ENCODE results near the gene TOMM6. TPM values are rescaled to one million over a fixed set of nuclear protein-coding genes. Genes with fewer than 3 reads are reported as not detected.

The TOMM6 gene
- polyA plus RNA-seq, 3 donors from 2014 or later, result 291 to 367 (median 304) TPM

DNA sequence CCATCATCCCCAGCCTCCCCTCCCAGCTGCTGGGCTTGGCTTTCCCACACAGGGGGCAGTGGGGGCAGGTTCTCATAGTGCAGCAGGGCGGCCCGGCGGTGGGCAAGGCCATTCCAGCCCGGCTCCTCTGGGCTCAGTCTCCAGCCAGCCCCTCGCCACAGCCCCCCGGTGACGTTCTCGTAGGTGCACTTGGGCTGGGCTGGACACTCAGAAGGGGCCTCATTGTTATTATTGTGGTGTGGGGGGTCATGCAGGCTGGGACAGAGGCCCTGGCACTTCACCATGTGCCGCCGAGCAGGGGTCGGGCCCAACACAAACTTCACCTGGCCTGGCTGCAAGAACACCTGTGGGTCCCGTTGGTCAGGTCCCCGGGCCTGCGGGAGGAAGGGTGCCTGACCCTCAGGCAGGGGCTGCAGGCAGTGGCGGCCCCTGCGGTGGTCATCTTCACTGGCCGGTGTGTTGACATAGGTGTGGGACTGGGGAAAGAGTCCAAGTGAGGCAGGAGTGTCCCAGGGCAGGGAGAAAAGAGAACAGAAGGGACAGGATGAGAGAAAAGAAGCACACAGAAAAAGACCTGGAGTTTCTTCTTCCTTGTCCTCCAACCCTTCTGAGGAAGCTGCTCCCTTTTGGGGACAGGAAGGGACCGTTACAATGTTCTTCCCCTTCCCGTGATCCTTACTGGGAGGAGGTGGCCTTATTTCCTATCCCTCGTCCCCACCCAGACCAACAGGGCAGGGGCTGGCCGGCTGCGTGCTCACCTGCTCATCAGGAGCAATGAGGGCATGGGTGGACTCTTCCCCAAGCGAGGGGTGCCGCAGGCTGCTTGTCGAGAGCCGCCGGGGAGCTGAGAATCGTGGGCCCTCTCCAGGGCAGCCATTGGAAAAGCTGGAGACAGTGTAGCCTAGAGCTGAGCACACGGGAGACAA, 16.2 kb upstream of the TOMM6 start:
- Mint-ChIP-seq H3K9me3 (no peaks in the 10 kb centered on the region), H3K27me3 (ENCODE audit: low read depth in 3 of 3) (no peaks in the 10 kb centered on the region), H3K4me1 (peaks cover 11 to 12% of the 10 kb centered on the region in 2 donors), H3K4me3 (no peak overlapping the region), H3K36me3 (peaks cover 10 to 28% (median 16%) of the 10 kb centered on the region in 3 donors), H3K27ac (no peak overlapping the region)
- DNase-seq, result no peak

DNA sequence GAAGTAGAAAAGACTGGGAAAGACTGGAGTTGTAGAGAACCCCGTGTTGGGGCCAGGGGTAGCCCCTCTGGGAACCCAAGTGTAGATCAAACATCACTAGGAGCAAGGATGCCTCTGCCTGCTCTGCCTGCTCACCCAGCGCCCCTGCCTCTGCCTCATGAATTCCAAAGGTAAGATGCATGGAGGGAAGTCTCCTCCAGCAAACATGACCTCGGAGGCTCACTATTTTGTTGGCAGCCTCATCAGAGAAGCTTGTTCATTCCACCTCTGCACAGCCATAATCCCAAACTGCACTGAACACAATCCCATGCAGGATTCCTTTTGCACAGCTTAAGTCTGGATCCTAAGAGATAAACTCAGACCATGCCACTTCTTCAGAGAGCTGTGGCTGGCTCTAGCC, 12.7 kb upstream of the TOMM6 start:
- H3K36me3 Mint-ChIP-seq, result peaks cover 10 to 33% (median 16%) of the 10 kb centered on the region in 3 donors
- H3K4me3 Mint-ChIP-seq, result no peak overlapping the region
- peaks cover 6 to 14% of the 10 kb centered on the region in 2 donors for H3K4me1 Mint-ChIP-seq
- H3K27ac Mint-ChIP-seq, result no peak overlapping the region
- no peaks in the 10 kb centered on the region for H3K9me3 Mint-ChIP-seq
- H3K27me3 Mint-ChIP-seq (ENCODE audit: low read depth in 3 of 3), result peaks cover 0 to 1% (median 0%) of the 10 kb centered on the region in 3 donors
- no peak for DNase-seq

DNA sequence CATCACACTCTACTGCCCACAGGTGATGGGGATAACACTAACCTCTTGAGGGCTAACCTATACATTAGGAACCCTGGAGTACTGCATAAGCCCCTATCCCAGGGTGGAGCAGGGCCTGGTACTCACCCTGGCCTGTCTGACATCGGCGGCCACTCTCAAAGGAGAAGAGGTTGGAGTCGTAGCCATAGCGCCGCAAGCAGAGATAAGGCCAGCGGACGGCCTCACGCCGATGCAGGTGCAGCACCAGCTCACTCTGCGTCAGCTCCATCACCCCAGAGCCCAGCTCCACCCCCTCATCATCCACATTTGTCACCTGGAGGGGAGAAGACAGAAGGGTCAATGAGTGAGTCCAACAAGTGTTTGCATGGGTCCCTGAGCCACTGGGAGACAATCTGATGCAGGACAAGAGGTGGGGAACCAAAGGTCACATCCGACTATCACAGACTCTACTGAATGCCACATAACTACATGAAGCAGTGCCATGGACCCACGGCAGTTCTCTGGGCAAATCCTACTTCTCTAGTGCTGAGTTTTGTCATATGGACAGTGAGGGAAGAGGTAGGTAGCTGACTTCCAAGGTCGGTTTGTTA, 12.1 kb upstream of the TOMM6 start:
- peaks cover 0 to 1% (median 0%) of the 10 kb centered on the region in 3 donors for H3K27me3 Mint-ChIP-seq (ENCODE audit: low read depth in 3 of 3)
- no peak overlapping the region for H3K27ac Mint-ChIP-seq
- H3K36me3 Mint-ChIP-seq, result peaks cover 10 to 33% (median 16%) of the 10 kb centered on the region in 3 donors
- DNase-seq, result no peak
- H3K4me1 Mint-ChIP-seq, result peaks cover 6 to 14% of the 10 kb centered on the region in 2 donors
- no peaks in the 10 kb centered on the region for H3K9me3 Mint-ChIP-seq
- no peak overlapping the region for H3K4me3 Mint-ChIP-seq

DNA sequence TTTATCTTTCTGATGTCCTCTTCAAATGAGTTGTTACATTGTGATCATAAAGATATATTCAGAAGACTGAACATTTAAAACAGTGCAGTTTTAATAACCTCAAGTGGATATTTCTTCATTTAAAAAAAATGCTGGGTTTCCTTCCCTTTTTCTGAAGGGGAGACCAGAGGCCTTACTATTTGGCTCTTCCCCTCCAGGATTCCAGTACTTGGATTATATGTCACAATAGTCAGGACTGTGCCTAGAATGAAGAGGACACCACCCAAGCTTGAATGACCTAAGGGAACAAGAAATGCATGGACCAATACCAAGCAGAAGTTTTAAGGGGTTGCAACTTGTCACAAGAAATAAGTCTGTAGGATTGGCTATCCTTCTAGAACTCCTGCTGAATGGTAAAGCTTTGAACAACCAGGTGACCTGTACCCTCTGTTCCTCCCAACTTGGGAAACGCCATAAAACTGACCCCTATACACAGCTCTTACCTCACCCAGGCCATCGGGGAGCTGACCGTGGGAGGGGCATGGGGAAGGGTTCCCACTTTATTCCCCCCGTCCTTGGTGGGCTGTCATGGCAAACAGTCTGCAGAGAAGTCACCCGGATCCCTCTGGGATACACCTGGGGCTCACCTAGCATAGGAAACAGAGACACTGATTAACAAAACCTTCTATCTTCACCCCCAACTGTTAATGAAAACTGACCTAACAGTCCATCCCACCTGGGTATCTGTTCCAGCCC, 9.8 kb upstream of the TOMM6 start:
- Mint-ChIP-seq H3K4me1 (peaks cover 10 to 21% of the 10 kb centered on the region in 2 donors), H3K27me3 (ENCODE audit: low read depth in 3 of 3) (peaks cover 1 to 3% (median 2%) of the 10 kb centered on the region in 3 donors), H3K27ac (no peak overlapping the region), H3K9me3 (no peaks in the 10 kb centered on the region), H3K4me3 (peak overlapping the region in 3 of 5 donors; percentile 3 to 83 (median 46)), H3K36me3 (peaks cover under 1 to 19% (median 12%) of the 10 kb centered on the region in 3 donors)
- no peak for DNase-seq

DNA sequence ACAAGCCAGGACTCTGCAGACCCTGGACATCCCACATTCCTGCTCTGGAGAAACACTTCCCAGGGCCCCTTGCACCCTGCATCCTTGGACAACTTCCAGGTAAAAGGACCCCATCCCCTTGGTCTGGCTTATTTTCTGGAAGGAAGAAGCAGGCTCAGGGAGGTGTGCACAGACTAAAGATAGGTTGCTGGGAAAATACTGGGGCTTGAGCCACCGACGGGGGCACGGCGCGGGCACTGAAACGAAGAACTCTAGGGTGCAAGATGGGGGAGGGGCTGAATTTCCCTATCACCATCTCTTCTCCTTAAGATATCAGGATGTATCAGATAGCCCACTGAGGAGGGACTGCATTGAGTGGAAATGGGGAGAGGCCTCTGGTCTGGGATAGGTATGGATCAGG, 8.6 kb upstream of the TOMM6 start:
- H3K36me3 Mint-ChIP-seq, result peaks cover 0 to 19% (median 12%) of the 10 kb centered on the region in 3 donors
- peak overlapping the region in 3 of 6 donors; percentile 78 to 87 (median 86) for H3K27ac Mint-ChIP-seq
- no peaks in the 10 kb centered on the region for H3K9me3 Mint-ChIP-seq
- no peak for DNase-seq
- peak overlapping the region; percentile 83 to 92 (median 87) for H3K4me3 Mint-ChIP-seq
- H3K27me3 Mint-ChIP-seq (ENCODE audit: low read depth in 3 of 3), result peaks cover 1 to 3% (median 2%) of the 10 kb centered on the region in 3 donors
- peaks cover 10 to 21% of the 10 kb centered on the region in 2 donors for H3K4me1 Mint-ChIP-seq

DNA sequence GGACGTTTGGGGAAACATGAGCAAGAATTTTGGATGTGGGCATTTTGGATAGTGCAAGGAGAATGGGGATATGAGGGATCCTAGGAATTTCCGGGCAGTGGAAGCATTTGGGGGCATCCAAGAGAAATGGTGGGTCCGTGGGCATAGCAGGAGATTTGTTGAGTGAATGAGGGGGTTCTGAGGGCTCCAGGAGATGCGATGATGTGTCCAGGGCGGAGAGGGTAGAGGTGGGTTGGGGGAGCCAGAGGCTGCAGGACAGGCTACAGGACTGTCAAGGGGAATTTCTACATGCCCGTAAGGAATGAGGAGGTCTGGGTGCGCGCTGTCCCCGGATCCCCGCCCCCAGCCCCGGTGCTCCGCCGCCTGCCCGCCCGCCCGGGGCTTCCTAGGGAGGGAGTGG, 8.2 kb upstream of the TOMM6 start:
- H3K36me3 Mint-ChIP-seq, result peaks cover 0 to 16% (median 9%) of the 10 kb centered on the region in 3 donors
- peaks cover 10 to 21% of the 10 kb centered on the region in 2 donors for H3K4me1 Mint-ChIP-seq
- no peaks in the 10 kb centered on the region for H3K9me3 Mint-ChIP-seq
- peak overlapping the region; percentile 83 to 92 (median 87) for H3K4me3 Mint-ChIP-seq
- peaks cover 1 to 3% (median 2%) of the 10 kb centered on the region in 3 donors for H3K27me3 Mint-ChIP-seq (ENCODE audit: low read depth in 3 of 3)
- DNase-seq, result no peak
- peak overlapping the region in 5 of 6 donors; percentile 61 to 87 (median 78) for H3K27ac Mint-ChIP-seq

DNA sequence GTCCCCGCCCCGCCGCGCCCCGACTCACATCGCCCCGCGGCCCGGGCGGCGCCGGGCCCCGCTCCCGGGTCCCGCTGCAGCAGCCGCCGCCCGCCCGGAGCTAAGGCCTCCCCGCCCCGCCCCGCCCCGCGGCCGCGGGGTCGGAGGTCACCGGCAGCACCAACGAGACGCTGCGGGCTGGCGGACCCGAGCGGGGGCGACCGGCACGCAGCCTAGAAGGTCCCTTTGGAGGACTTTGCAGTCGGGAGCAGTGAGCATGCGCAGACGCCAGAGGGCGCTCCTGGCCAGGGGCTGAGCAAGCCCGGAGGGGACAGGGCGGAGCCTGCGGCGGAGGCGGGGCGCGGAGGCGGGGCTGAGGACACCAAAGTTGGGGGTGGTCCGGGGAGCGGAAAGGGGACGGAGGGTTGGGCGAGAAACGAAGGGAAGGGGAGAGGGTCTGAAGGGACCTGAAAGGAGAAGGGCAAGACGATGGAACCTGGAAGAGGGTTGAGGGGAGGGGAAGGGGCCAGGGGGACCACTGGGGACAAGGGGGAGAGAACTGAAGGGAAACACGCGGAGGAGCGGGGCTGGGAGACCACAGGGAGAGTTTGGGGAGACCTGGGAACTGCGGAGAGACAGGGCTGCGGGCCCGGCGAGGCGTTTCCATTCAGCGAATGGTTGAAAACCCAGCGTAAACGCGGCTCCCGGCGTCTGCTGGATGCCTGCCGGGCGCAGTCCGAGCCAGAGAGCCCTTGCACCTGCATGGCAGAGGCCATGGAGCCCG, 7.5 kb upstream of the TOMM6 start, which contains the start of gene FRS3:
Gene FRS3, minus strand, starts transcription at position 113 of the 763 bp plus-strand sequence. CDS start 2,913 bp downstream, outside the sequence.
- H3K27me3 Mint-ChIP-seq (ENCODE audit: low read depth in 3 of 3), result peaks cover 1 to 3% (median 2%) of the 10 kb centered on the region in 3 donors
- no peaks in the 10 kb centered on the region for H3K9me3 Mint-ChIP-seq
- peaks cover 0 to 9% (median 3%) of the 10 kb centered on the region in 3 donors for H3K36me3 Mint-ChIP-seq
- peak within 1 kb of the TSS; percentile 83 to 92 (median 89) for H3K4me3 Mint-ChIP-seq
- DNase-seq, result peak; percentile 98
- peak within 1 kb of the TSS in 5 of 6 donors; percentile 61 to 87 (median 78) for H3K27ac Mint-ChIP-seq
- peaks cover 10 to 21% of the 10 kb centered on the region in 2 donors for H3K4me1 Mint-ChIP-seq

DNA sequence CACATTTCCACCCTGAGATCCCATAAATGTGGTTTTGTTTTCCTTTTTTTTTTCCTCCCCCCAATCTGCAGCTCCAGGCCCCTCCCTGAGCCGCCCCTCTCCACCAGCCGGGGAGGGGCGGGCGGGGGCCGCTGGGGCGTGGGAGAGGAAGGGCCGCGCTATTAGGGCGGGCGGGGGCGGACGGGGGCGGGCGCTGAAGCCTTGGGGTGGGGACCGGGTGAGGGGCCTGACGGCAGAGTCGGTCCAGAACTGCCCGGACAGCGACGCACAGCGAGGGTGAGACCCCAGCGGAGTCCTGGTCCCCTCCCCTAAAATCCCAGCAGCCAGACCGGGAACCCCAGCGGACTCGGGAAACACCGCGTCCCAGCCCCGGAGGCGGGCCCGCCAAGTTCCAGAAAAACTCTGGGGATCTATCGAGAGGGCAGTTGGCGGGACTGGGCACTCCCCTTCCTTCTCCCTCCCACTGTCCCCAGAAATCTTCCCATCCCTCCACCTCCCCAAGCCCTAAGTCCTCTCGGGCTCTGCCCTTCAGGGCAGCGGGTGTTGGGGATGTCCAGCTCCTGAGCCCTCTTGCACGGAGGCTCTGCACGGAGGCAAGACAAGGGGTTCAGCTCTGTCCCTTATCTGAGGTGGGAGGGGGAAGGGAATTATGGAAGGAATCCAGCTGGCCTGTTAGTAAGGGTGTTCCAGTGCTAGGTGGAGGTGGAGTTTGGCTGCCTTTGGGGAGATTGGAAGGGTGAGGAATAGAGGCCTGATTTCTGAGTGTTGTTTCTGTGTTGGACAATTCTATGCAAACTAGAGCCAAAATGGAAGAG, 6.7 kb upstream of the TOMM6 start, which contains the start of gene PRICKLE4:
Gene PRICKLE4, plus strand, starts transcription at position 232 of the 815 bp plus-strand sequence. CDS start 2,692 bp downstream, outside the sequence.
- Mint-ChIP-seq H3K4me3 (peak within 1 kb of the TSS; percentile 82 to 90 (median 88)), H3K27ac (peak within 1 kb of the TSS in 3 of 6 donors; percentile 15 to 69 (median 49)), H3K9me3 (no peaks in the 10 kb centered on the region), H3K36me3 (peaks cover 0 to 5% (median 0%) of the 10 kb centered on the region in 3 donors), H3K4me1 (peaks cover 11 to 21% of the 10 kb centered on the region in 2 donors), H3K27me3 (ENCODE audit: low read depth in 3 of 3) (peaks cover 2 to 3% (median 3%) of the 10 kb centered on the region in 3 donors)
- DNase-seq, result no peak

DNA sequence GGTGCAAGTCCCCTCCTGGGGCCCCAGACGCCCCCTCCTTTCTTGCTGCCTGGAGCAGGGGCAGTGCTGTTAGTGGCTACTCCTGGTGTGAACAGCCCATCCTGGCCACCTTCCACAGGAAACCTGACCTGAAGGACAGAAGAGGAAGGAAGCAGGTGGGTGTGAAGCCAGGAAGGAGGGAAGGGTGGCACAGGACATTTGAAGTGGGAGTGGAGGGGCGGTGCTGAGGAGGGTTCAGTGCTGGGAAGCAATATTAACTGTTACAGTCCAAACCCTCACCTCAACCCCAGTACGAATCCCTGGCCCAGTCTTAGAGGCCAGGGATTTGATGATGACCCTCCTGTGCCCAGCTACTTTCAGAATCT, 6.1 kb upstream of the TOMM6 start:
- Mint-ChIP-seq H3K9me3 (no peaks in the 10 kb centered on the region), H3K36me3 (peaks cover 0 to 5% (median 0%) of the 10 kb centered on the region in 3 donors), H3K4me3 (peak overlapping the region; percentile 62 to 81 (median 69)), H3K27me3 (ENCODE audit: low read depth in 3 of 3) (peaks cover 3 to 4% (median 3%) of the 10 kb centered on the region in 3 donors), H3K27ac (no peak overlapping the region), H3K4me1 (peaks cover 11 to 21% of the 10 kb centered on the region in 2 donors)
- no peak for DNase-seq

DNA sequence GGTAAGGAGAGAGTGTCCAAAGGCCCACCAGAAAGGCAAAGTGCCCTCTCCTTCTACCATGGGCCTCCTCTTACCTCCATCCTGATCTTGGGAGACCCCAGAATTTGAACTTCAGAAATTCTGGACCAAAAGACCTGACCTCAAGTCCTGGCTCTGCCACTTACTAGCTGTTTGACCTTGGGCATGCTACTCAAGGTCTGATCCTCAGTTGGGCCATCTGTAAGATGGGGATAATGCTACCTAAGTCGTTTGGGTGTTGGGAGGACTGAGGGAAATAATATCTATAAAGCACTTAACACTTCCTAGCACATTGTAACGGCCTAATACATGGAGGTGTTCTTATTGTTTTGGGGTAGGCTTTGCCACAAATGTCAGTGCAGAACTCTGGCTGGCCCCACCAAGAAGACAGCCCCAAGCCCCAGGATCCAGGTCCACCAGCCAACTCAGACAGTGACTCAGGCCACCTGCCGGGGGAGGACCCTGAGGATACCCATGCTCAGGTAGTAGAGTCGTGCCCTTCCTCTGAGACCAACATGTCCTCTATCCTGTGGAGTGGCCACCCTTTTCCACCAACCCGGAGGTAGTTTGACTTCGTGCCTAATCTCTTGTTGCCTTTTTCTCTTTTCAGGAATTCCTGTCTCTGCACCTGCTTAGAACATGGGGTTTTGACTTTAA, 4.3 kb upstream of the TOMM6 start:
- Mint-ChIP-seq H3K27ac (no peak overlapping the region), H3K4me1 (peaks cover 15 to 22% of the 10 kb centered on the region in 2 donors), H3K27me3 (ENCODE audit: low read depth in 3 of 3) (peaks cover 5 to 16% (median 9%) of the 10 kb centered on the region in 3 donors), H3K36me3 (no peaks in the 10 kb centered on the region), H3K9me3 (no peaks in the 10 kb centered on the region), H3K4me3 (no peak overlapping the region)
- no peak for DNase-seq

DNA sequence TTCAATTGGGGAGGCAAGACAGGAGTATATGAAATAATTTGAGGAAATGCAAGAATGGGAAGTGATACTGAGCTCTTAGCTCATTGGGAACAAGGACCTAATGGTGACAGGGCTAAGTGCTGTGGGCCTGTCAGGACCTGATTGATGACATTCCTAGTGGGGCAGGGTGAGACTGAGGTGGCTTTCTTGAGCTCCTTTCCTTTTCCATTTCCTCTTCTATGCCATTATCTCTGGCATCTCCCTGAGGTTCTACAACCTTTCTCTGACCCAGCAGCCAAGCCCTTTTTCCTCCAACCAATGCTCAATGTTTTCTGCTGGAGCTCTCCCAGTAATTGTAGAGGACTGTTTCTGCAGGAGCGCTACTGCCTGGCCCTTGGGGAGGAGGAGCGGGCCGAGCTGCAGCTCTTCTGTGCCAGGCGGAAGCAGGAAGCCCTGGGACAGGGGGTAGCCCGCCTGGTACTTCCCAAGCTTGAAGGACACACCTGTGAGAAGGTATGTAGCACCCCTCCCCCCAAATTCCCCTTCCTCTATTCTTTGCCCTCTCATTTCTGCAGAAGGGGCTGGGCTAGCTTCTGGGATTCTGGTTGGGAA, 2.8 kb upstream of the TOMM6 start:
- Mint-ChIP-seq H3K27me3 (ENCODE audit: low read depth in 3 of 3) (peaks cover 5 to 16% (median 9%) of the 10 kb centered on the region in 3 donors), H3K36me3 (peaks cover 0 to 4% (median 2%) of the 10 kb centered on the region in 3 donors), H3K4me1 (peaks cover 19% of the 10 kb centered on the region in 2 donors), H3K4me3 (peak overlapping the region; percentile 37 to 93 (median 40)), H3K27ac (peak overlapping the region in 1 of 6 donors; percentile 41), H3K9me3 (no peaks in the 10 kb centered on the region)
- no peak for DNase-seq

All from immature natural killer cell (primary cell).